ENCODE data around the gene ITGAE.
"Not testable (repeated sequence)": the region's sequence is repeated elsewhere in the genome, so short reads cannot be mapped to it uniquely, and the experiment has no call there.

ITGAE gene

DNA sequence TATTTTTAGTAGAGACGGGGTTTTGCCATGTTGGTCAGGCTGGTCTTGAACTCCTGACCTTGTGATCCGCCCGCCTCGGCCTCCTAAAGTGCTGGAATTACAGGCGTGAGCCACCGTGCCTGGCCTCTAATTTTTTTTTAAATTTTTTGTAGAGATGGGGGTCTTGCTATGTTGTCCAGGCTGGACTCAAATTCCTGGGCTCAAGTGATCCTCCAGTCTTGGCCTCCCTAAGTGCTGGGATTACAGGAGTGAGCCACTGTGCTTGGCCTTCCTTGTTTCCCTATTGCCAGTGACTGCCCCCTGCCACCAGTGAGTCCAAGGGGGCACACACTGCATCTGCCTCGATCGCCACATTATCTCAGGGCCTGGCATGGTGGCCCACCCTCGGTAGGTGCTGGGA, 6.8 kb downstream of the ITGAE start:
- not testable (repeated sequence) for DNase-seq

DNA sequence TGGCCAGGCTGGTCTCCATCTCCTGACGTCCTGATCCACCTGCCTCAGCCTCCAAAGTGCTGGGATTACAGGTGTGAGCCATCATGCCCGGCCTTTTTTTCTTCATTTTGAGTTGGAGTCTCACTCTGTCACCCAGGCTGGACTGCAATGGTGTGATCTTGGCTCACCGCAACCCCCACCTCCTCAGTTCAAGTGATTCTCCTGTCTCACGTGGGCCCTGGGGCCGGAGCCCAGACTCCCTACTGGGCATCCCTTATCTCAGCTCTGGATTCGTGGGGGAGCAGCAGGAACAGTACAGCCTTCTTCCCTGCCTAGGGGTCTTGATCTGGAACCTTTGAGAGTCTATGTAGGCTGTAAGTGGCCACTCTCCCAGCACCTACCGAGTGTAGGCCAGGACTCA, 7.7 kb downstream of the ITGAE start:
- not testable (repeated sequence) for DNase-seq

DNA sequence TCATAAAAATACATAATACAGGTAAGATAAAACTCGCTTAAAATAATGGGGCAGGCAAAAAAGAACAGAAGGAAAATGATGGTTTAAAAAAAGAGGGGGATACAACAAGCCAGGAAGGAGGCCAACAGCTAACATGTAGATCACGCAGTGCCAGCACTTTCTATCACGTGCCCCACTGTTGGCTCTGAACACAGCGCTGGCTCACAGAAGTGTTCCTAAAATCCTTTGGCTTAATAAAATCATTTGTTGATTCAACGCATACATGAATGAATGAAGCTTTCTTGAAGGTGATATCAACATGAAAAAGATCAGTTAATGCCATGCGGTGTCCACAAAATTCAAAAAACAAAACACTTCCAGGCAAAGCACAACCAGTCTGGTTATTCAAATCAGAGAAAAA, 8.5 kb downstream of the ITGAE start:
- no peak for DNase-seq

DNA sequence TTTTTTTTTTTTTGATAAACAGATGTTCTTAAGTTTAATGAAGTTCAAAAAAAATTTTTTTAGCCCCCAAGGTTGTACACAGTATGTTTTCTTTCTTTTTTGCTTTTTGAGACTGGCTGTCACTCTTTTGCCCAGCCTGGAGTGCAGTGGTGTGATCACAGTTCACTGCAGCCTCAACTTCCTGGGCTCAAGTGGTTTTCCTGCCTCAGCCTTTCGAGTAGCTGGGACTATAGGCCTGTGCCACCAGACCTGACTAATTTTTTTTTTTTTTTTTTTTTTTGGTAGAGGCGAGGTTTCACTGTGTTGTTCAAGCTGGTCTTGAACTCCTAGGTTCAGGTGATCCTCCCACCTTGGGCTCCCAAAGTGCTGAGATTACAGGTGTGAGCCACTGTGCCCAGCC, 12.8 kb downstream of the ITGAE start:
- no peak for DNase-seq

DNA sequence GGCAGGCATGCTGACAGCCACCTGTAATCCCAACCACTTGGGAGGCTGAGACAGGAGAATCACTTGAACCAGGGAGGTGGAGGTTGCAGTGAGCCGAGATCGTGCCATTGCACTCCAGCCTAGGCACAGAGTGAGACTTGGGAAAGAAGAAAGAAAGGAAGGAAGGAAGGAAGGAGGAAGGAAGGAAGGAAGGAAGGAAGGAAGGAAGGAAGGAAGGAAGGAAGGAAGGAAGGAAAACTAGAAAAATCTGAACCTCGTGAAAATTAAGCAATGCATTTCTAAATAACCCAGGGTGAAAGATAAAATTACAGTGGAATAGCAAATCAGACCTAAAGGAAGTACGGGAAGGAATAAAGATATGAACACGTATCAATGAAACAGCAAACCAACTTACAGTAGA, 15.7 kb downstream of the ITGAE start:
- not testable (repeated sequence) for DNase-seq

DNA sequence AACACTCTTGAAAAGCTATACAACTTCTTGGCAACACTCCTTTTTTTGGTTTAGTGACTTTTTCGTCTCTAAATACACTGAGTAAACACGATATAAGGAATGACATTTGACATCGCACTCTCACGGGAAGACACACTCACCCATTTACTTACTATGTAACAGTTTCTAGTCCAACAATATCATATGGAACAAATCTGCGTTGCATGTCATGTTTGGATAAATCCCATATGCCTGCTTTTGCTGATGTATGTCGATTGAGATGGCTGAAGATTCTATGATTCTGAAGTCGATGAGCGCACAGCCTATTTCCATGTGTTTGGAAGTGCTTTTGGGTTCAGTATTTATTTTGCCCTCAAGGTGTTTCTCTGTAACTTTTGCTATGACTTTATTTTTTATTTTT, 18.2 kb downstream of the ITGAE start:
- no peak for DNase-seq

DNA sequence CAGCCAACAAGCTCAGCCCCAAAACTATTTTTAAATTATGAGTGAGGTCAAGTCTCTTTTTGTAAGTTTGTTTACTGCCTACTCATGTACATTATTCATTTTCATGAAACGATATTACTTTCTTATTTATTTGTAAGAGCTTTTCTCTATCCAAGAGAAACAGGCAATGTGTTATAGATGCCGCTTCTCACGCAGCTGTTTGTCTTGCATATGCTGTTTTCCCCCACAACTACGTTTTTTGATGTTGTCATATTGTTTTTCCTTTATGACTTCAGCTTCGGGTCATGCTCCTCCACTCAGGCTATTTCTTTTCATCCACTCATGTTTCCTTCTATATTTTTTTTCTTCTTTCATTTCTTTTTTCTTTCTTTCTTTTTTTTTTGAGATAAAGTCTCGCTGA, 20.0 kb downstream of the ITGAE start:
- no peak for DNase-seq

DNA sequence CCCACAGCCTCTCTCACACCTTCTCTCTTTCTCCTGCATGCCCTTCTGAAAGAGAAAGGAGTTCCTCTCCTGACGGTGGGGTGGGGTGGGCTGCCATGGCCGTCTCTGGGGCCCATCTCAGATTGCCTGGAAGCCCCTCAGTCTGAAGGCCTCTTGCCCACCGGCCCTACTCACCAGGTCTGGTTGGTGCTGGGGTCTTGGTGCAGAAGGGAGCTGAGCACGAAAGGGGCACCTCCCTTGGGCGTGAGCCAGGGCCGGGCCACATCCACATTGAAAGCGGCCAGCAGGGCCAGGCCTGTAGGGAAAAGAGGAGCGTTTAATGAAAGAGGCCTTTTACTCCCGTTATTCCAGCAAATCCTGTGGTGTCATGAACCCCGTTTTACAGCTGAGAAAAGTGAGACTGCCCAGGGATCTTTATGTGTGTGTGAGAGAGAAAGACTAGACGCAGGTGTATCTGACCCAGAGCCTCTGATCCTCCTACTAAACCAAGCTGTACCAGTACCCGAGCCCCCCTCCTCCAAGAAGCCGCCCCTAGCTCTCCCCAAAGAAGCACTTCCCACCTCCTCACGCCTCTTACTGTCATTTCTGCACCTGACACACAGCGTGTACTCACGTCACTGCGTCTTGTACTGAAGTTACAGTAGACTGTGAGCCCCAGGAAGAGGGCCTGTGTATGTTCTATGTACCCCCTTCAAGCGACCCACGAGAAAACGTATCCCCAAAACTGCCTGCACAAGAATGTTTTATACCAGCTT, 23.4 kb downstream of the ITGAE start:
- DNase-seq: no peak

DNA sequence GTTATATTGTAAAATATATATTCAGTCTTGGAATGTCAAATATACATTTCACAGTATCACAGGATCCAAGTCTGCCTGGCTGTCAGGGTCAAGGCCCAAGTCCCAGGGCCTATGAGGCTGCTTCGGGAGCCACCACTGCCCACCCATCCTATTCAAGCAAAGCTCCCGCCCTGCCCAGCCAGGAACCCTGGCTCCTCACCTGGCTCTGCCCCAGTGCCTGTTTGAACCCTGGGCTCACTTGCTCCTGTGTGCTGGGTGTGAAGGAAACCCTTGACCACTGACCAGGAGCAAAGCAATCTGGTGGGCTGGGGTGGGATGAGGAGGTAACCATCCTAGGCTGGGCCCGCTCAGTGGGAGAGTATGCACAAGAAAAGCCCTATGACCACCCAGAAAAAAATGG, 27.0 kb downstream of the ITGAE start:
- DNase-seq: no peak

DNA sequence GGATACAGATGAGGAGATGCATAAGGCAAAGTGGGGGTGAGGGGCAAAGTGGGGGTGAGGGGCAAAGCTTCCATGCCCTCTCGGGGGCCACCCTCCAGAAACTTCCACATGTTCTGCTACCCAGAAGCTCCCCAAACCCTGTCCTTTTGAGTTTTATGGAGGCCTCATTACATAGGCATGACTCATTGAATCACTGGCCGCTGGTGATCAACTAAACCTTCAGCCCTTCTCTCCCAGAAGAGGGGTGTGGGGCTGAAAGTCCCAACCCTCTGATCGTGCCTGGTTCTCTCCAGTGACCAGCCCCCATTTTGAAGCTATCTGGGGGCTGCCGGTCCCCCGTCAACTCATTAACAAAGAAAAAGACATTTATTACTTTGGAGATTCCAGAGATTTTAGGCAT, 27.5 kb downstream of the ITGAE start:
- no peak for DNase-seq

DNA sequence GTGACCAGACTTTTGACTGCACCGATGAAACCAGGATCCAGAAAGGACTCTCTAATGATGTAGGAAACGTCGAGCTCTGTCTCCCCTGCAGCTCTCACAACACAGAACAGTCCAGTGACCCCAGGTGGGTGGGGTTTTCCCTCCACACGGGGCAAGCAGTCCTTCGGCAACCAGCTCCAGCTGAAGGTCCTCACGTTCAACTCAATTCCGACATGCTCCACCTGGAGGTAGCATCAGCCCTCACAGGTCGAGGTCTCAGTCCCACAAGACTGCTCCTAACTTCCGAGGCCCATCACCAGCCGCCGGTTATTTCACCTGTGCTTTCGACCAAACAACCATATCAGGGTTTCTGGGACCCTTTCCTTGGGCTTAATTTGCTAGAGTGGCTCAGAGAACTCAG, 28.2 kb downstream of the ITGAE start:
- DNase-seq: no peak

DNA sequence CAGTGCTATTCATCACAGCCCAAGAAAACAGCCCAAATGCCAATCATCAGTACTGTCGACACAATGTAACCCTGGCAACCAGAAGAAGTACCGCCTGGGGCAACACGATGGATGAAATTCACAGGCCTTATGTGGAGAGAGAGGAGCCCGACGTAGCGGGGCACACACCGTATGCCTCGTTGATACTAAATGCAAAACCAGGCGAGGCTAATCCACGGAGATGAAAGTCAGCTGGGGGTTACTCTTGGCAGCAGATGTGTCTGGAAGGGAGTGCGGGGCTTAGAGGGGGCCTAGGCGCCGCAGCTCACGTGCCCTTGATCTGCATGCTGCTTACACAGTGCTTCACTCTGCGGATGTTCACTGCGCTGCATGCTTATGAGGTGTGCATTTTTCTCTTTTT, 29.8 kb downstream of the ITGAE start:
- no peak for DNase-seq

DNA sequence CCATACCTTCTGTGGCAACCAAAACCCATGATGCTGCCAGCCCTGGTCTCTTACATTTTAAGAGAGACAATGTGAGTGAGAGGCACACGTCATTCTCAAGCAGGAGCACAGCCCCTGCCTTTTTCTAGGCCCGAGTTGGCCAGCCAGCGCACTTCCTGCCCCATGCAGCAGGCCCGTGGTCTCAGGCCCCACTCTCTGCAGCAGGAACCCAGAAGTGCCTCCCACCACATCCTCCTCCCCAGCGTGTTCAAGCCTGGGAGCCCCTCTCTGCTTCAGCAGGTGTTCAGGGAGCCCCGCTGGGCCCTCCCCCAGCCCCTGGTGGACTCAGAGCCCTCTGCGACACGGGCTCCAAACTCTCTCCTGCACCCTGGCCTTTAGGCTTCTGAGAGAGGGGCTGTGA, 30.5 kb downstream of the ITGAE start:
- DNase-seq: no peak

DNA sequence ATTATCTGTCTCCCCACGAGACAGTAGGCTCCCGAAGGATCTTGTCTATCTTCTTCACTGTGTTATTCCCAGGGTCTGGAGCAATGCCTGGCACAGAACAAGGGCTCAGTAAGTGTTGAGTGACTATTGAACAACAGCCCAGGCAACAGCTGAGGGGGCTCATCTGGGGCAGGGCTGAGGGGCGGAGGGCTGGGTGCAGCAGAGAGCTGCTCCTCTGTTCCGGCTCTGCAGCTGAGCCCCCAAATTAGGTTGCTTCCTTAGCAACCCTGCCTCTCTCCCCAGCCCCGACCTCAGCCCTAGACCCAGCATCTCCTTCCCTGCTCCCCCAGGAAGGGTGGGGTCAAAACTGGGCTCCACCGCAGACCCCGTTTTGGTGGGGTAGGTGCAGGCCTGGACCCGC, 32.2 kb downstream of the ITGAE start:
- DNase-seq: no peak

DNA sequence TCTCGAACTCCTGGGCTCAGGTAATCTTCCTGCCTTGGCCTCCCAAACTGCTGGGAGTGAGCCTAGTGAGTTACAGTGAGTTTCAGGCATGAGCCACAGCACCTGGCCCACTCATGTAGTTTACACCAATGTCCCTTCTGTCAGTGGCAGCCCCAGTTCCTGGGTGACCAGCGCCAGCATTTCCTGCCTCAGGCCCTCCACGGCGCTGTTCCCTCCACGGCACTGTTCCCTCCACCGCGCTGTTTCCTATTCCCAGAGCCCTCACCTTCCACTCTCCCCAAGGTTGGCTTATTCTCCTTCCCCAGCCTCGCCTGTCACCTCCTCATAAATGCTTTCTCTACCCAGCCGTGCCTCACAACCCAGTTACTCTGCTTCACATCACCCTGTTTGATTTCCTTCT, 32.6 kb downstream of the ITGAE start:
- DNase-seq: no peak

DNA sequence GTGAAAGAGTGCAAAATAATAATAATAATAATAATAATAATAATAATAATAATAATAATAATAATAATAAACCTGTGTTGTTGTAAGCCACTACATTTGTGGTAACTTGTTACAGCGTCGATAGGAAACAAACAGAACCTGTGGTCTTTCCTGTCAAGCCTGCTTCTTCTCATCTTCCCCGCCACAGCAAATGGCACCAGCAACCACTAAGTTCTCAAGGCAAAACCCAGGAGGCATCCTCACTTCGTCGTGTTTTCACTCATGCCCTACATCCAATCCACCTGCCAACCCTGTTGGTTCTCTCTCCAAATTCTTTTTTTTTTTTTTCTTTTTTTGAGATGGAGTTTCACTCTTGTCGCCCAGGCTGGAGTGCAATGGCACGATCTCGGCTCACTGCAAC, 34.2 kb downstream of the ITGAE start:
- DNase-seq: no peak

DNA sequence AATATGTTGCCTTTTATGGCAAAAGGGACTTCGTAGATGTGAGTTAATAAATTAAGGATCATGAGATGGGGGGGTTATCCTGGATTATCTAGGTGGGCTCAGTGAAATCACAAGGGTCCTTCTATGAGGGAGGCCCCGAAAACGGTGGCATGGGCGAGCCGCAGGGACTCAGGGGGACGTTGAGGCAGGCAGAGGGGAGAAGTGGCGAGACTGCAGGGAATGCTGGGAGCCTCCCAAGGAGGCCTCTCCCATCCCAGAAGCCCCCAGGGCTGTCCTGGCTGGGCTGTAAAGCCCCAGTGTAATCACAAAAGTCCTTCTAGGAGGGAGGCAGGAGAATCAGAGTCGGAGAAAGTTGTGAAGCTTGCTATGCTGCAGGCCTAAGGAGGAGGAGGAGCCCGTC, 35.0 kb downstream of the ITGAE start:
- DNase-seq: no peak

DNA sequence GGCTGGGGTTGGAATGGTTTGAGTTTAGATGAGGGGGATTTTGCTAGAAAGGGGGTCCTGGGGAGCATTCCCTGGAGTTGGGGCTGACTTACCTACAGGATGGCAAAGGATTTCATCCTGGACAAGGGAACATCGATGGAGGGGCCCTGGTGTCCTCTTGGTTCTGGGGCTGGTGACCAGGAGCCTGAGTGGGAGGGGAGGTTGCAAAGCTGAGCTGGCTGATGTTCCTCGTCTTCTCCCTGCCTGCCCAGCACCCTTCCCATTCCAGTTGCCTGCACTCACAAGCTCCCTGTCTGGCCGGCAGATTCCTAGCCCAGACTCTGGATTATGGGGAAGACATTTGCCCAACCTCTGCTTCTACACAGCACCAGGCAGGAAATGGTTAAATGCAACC, 37.2 kb downstream of the ITGAE start:
- no peak for DNase-seq

DNA sequence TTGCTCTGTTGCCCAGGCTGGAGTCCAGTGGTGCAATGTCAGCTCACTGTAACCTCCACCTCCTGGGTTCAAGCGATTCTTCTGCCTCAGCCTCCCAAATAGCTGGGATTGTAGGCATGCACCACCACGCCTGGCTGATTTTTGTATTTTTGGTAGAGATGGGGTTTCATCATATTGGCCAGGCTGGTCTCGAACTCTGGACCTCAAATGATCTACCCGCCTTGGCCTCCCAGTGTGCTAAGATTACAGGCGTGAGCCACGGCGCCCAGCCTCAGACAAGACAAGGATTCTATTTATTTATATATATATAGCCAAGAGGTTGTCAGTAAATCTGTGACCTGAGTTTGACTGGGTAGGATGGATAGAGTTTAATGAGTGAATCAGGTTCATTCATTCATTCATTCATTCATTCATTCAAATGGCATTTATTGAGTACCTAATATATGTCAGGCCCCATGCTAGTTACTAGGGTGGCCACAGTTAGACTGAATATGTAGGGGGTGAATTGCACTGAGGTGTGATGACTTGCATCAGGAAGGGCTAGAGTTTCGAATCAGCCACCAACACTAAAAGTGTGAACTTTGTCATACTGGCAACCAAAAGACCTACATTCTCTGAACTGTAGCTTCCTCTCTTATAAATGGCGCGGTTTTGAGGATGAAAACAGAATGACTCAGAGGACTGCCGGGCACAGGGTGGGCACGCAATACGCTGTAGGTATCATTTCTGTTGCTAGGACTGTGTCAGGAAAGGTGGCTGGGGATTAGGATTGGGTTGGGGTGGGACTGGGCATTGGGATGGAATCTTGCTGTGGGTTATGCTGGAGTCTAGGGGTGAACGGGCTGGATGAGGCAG, 37.8 kb downstream of the ITGAE start:
- no peak for DNase-seq

DNA sequence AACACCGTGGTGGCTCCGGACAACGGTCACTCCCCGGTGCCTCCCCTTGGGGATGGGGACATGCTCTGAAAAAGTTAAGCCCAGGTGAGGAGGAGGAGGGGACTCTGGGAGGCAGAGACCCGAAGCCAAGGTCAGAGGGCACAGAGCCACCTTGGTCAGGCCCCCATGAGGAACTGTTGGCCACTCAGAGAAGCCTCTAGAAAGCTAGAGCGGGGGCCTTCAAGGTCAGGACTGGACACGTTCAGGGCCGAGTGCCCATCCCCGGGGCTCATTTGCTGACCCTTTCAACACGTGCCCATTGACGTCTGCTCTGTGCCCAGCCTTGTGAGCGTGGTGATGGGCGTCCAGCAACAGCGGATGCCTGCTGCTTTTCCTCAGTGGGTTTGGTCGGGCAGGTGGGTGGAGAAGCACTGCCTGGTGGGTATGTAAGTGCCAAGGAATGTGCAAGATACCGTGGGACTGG, 39.0 kb downstream of the ITGAE start:
- DNase-seq: no peak

DNA sequence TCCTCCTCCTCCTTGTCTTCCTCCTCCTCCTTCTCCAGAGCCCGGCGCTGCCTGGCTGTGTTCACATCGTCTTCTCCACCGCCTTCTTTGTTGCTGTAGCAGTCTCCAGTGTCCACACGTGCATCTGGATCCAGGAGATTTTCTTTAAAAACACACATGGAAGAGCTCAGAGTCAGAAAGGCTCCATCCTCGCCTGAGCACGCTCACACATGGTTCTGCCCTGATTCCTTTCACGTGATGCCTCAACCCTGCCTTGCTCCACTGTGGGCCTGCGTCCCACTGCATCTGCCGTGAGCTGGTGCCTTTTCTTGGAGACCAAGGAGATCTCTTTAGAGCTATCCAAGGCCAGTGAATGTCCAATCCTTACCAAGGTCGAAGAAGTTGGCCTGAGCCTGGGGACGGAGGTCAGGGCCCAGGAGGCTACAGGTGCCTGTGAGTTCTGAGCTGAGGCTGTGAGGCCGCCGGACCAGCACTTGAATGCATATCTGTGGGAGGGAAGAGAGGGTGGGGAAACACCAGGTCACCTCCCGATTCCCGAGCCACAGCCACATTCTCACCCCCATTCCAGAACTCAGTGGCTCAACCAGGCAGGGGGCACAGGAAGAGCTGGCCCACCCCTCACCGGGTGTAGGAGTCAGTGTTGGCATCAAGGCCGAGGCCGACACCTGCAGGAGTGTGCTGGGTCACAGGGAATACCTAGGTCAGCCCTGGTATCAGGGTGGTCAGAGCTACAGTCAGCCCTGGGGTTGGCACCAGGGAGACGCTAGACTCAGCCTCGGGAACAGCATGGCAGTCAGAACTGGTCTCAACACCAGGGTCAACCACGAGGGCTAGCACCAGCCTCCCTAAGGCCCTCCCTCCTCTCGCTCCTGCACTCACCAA, 39.7 kb downstream of the ITGAE start:
- DNase-seq: no peak

DNA sequence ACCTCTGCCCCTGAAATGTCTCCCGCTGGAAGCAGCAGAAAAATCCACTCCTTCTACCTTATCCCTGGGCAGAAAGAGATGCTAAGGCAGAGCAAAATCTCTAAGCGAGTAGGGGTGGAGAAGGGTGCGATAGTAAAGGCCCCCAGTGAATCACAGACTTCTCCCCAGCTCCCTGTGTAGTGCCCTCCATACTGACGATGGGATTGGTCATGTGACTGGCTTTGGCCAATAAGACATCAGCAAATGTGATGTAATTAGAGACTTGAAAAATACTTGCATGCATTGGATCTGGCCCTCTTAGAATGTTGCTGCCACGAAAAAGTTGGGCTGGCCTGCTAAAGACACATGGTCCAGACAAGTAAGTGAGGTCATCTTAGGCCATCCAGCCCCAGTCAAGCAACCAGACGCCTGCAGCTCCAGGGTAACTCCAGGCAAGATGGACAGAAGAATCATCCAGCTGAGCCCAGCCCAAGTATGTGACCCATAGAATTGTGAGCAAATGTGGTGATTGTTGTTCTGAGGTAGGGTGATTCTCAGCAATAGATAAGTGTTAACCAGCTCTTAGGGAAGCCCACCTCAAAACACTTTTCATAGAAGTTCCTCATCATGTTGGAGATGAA, 41.3 kb downstream of the ITGAE start:
- no peak for DNase-seq
